NK-92 (cell line): ENCODE data around the gene DMPK.
"Not testable (repeated sequence)": the region's sequence is repeated elsewhere in the genome, so short reads cannot be mapped to it uniquely, and the experiment has no call there.

Experiments used
- DNase-seq: peaks from one replicate; lab custom pipeline; 2025; ENCODE audit not compliant: unreplicated experiment; lab: John Stamatoyannopoulos, UW

The DMPK gene

DNA sequence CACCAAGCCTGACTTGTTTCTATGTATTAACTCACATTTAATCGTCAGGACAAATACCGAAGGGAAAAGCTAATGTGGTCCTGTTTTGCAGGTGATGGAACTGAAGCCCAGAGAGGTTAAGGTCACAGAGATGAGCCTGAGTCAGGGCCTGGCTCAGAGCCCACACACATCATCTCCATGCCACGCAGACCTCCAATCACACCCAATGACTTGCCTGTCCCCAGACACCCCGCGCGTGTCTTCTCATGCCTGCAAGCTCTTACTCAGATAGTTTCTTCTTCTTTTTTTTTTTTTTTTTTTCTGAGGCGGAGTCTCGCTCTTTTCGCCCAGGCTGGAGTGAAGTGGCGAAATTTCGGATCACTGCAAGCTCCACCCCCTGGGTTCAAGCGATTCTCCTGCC is 29.7 kb downstream of the DMPK start:
- DNase-seq: no peak

DNA sequence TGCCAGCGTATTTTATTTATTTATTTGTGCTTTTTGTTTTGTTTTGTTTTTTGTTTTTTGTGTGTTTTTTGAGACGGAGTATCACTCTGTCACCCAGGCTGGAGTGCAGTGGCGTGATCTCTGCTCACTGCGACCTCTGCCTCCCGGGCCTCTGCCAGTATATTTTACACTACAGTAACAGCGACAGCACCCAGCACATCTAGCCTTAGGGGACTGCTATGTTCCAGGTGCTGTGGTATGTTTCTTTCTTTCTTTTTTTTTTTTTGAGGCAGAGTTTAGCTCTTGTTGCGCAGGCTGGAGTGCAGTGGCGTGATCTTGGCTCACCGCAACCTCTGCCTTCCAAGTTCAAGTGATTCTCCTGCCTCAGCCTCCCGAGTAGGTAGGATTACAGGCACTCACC is 30.8 kb downstream of the DMPK start:
- not testable (repeated sequence) for DNase-seq

GRCh38 chr19:45747513-45747912 is 34.8 kb downstream of the DMPK start:
- DNase-seq: no peak

DNA sequence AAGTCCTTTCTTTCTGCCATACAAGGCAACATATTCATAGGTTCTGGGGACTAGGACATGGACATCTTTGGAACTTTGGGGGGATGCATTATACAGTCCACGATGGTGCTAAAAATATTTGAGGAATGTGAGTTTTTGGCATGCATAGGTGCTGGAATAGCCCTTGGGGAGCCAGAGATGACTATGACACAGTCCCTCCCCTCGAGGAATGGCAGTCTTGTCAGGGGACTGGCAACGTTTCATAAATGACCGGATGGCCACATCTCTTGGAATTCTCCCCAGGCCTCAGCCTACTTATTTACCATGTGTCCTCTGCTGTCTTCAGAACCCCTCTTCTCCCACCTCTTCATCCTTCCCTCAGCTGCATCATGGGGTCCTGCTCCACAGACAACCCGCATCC is 35.4 kb downstream of the DMPK start:
- no peak for DNase-seq

DNA sequence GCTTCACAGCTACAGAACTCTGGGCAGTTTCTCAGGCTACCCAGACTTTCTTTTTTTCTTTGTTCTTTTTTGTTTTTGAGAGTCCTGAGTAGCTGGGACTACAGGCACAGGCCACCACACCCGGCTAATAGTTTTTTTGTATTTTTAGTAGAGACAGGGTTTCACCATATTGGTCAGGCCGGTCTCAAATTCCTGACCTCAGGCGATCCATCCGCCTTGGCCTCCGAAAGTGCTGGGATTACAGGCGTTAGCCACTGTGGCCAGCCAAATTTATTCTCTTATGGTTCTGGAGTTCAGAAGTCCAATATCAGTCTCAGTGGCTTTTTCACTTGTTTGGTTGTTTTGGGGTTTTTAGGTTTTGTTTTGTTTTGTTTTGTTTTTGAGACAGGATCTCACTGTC is 36.7 kb downstream of the DMPK start:
- DNase-seq: no peak

GRCh38 chr19:45742969-45743368 is 39.3 kb downstream of the DMPK start:
- DNase-seq: no peak

DNA sequence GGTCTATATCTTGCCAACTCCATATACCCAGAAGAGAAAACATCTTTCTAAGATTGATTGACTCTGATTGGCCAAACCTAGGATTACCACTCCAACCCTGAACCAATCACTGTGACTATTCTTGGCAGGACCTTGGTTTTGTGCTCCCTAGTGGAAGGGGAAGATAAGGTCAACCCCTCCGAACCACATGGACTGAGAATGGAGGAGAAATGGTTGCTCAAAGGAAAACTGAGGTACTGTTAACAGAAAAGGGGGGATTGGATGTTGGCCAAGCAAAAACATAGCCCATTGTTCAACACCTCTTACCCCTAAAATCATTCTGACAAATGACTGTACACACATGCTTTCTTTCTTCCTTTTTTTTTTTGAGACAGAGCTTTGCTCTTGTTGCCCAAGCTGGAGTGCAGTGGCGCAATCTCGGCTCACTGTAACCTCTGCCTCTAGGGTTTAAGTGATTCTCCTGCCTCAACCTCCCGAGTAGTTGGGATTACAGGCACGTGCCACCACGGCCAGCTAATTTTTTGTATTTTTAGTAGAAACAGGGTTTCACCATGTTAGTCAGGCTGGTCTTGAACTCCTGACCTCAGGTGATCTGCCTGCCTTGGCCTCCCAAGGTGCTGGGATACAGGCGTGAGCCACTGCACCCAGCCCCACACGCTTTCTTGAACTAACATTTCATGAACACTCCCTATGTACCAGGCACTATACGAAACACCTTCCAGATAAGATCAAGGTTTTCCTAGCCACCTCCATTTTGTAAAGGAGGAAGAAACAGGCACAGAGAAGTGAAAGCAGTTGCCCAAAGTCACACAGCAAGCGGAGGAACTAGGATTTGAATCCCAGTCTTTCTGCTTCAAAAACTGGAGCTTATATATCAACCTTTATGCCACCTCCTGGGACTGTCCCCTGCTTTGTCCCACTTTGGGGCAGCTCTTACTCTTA is 42.5 kb downstream of the DMPK start:
- DNase-seq: no peak

DNA sequence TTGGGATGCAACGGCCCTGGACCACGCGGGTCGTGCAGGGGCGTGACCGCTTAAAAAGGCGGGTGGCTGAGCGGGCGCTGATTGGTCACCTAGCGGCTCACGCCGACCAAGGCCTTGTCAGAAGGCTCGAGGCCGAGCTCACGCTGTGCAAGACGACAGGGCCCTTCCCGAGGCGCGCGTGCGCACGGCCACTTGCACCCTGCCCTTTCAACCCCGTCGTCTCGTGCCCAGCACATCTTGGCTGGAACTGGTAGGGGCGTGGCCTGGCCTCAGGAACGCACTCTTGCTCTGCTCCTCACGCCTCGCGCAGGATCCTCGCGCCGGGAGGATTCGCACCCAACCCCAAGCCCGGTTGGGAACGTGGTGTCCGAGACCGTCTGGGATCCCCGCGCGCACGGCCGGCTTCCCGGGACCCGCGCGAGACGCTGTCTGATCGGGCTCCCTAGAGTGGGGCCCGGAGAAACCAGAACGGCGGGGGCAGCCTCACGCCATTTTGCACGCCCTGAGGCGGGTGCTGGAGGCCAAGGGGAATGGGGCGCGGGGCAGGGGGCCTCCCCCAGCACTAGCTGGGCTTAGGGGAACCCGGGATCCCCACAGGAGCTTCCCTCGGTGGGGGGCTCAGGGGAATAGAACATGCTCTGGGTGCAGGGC is 49.0 kb downstream of the DMPK start, which contains the start of gene MEIOSIN:
TSS of gene MEIOSIN (plus strand) at position 280 of the 651 bp plus-strand sequence. CDS start 1,938 bp downstream, outside the sequence.
- DNase-seq: no peak

DNA sequence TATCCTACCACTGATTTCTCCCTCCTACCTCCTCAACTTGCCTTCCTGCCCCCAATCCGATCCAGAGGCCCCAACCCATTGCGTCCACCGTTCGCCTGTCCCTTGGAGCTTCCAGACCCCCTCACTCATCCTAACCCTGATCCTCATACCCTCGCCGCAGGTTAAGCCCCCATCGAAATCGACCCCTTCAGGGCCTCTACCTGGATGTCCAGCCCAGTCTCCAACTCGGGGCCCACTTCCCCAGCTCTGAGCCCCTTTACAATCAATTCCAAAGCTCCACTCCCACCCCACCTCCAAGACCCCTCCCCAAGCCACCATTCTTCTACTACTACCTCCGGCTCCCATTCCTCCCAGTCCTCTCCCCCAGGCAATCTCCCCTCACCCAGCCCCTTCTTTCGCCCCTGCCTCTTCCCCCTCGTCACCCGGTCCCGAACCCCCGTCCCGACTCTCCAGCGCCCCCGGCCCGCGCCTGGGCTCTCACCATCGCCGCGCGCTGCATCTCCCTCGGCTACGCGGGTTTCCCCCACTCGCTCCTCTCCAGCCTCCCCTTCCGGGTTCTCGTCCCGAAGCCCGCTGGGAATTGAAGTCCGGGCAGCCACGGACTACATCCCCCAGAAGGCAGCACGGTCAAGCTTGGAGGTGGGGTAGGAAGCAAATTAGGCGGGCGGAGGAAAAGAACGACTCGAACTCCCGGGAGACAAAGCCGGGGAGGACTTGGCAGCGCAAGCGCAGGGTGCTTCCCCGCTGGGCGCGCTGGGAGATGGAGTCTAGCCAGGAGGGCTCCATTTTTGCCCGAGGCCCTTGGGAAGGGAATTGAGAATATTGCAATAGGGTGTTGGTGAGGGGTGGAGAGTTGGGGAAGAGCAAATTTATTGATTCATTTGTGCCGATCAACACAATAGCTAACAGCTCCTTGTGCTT is 51.7 kb downstream of the DMPK start, which contains the start of gene FBXO46:
TSS of gene FBXO46 (minus strand) at position 529 of the 921 bp plus-strand sequence. CDS start 17,401 bp downstream, outside the sequence.
- DNase-seq: peak; percentile 53

DNA sequence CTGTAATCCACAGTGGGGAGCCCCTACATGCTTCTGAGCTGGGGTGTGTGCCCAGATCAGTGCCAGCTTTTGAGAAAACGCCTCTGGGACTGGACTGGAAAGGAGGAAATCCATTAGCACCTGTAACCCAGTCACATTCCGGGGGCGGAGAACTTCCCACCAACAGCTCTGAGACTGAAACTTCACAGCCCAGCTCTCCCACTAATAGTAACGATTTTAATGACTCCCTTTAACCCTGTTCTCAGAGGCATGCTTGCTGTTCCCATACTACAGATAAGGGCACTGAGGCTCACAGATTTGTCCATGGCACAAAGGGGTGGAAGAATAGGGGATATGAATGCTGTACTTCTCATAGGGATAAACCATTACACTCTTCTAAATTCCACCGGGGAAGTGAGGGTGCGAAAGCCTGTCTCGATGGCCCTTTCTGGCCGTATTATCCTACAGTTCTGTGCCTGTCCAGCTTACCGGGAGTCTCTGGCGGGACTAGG is 52.4 kb downstream of the DMPK start:
- DNase-seq: no peak

DNA sequence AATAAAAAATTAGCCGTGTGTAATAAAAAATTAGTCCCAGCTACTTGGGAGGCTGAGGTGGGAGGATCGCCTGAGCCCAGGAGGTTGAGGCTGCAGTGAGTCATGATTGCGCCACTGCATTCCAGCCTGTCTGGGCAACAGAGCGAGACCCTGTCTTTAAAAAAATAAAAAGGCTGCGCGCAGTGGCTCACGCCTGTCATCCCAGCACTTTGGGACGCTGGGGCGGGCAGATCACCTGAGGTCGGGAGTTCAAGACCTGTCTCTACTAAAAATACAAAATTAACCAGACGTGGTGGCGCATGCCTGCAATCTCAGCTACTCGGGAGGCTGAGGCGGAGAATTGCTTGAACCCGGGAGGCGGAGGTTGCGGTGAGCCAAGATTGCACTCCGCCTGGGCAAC is 53.6 kb downstream of the DMPK start:
- DNase-seq: not testable (repeated sequence)

DNA sequence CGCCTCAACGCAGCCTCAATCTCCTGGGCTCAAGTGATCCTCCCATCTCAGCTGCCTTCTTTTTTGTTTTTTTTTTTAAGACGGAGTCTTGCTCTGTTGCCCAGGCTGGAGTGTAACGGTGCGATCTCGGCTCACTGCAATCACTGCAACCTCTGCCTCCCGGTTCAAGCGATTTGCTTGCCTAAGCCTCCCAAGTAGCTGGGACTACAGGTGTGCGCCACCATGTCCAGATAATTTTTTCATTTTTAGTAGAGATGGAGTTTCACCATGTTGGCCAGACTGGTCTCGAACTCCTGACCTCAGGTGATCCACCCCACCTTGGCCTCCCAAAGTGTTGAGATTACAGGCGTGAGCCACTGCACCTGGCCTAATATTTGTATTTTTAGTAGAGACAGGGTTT is 62.2 kb downstream of the DMPK start:
- DNase-seq: not testable (repeated sequence)
